Transverse colon (tissue), 4 donors: ENCODE results near the gene SOX1. TPM values are rescaled to one million over a fixed set of nuclear protein-coding genes. Genes with fewer than 3 reads are reported as not detected.

Experiments used
- DNase-seq: peaks from one replicate; pipeline ENCODE4 v3.0.0-alpha.2; 2019
- H3K27ac ChIP-seq, 4 donors: fragments of 200-600 bp; sonication (generic); 2 replicates each; pipeline ENCODE4 v1.5.1; 2016 to 2018; ENCODE audit warnings: inconsistent platforms in 4 of 4
- H3K27me3 ChIP-seq: fragments of 200-600 bp; sonication (generic); 2 replicates; pipeline ENCODE4 v1.5.1; 2017; ENCODE audit warnings: inconsistent platforms
- H3K36me3 ChIP-seq, 4 donors: fragments of 200-600 bp; sonication (generic); 2 replicates each; pipeline ENCODE4 v1.5.1; 2017 to 2019; ENCODE audit warnings: inconsistent platforms in 4 of 4
- H3K4me1 ChIP-seq, 4 donors: fragments of 200-600 bp; sonication (generic); 2 replicates each; pipeline ENCODE4 v1.5.1; 2017 to 2020; ENCODE audit warnings: inconsistent platforms in 4 of 4
- H3K4me3 ChIP-seq, 4 donors: fragments of 200-600 bp; sonication (generic); 1 replicate in 1 of 4; 2 replicates in 3 of 4; pipeline versions ENCODE4 v1.5.1 to v1.6.1; 2017 to 2019; ENCODE audit warnings: inconsistent platforms in 4 of 4
- H3K9me3 ChIP-seq, 2 donors: fragments of 200-600 bp; sonication (generic); 2 replicates each; pipeline ENCODE4 v1.5.1; 2017 to 2019; ENCODE audit warnings: inconsistent platforms in 2 of 2
- EP300 ChIP-seq: sonication (generic); formaldehyde crosslinking; IDR thresholded peaks from one replicate; pipeline ENCODE4 v1.6.1; 2017; ENCODE audit warnings: antibody characterized with exemption, low read depth
- POLR2A ChIP-seq: fragments of 450-650 bp; IDR thresholded peaks from one replicate; pipeline ENCODE4 v1.6.1; 2016; ENCODE audit warnings: antibody characterized with exemption, mild to moderate bottlenecking, moderate library complexity
- POLR2AphosphoS5 ChIP-seq, 3 donors: sonication (generic); formaldehyde crosslinking; IDR thresholded peaks; one replicate each; pipeline ENCODE4 v1.6.1; 2016; ENCODE audit warnings: antibody characterized with exemption in 3 of 3
- WGBS, 2 donors: methylation state at CpG; one replicate each; pipeline ENCODE4 v1.1.5; 2018; ENCODE audit warnings: low coverage in 1 of 2; 5-methylcytosine and 5-hydroxymethylcytosine counted together
- in situ Hi-C, 4 donors: fragments of 200-750 bp; cut with MboI; loops; one replicate each; pipeline versions ENCODE4 v1.15.0 to v1.15.1; 2017; ENCODE audit warnings: low sequenced_read_pairs in 3 of 4, low pct_ligation_motif_present in 1 of 4, low pct_unique_long_range_greater_than_20kb in 1 of 4
- intact Hi-C: fragments of 100-400 bp; cut with DNase I; formaldehyde crosslinking; loops from one replicate; pipeline ENCODE4 v1.15.1; 2023; ENCODE audit warnings: low total_unique reads
- total RNA-seq, 4 donors: library from RNA; depleted of rRNA; stranded (reverse); fragments of >200 nt; gene quantifications; one replicate each; pipeline ENCODE4 v1.1.0, GENCODE V29; 2016
- TF ChIP-seq, protein P1 (sequence below), 5 experiments: fragments of 200-600 bp in 3 of 5; fragments of 450-650 bp in 2 of 5; sonication (generic) in 3 of 5; IDR thresholded peaks; 1 replicate in 2 of 5; 2 replicates in 3 of 5; pipeline ENCODE4 v1.5.1; 2016 to 2017; ENCODE audit warnings: antibody characterized with exemption in 5 of 5, inconsistent platforms in 3 of 5, mild to moderate bottlenecking in 2 of 5, moderate library complexity in 1 of 5

Gene SOX1
- total RNA-seq, result not detected

DNA sequence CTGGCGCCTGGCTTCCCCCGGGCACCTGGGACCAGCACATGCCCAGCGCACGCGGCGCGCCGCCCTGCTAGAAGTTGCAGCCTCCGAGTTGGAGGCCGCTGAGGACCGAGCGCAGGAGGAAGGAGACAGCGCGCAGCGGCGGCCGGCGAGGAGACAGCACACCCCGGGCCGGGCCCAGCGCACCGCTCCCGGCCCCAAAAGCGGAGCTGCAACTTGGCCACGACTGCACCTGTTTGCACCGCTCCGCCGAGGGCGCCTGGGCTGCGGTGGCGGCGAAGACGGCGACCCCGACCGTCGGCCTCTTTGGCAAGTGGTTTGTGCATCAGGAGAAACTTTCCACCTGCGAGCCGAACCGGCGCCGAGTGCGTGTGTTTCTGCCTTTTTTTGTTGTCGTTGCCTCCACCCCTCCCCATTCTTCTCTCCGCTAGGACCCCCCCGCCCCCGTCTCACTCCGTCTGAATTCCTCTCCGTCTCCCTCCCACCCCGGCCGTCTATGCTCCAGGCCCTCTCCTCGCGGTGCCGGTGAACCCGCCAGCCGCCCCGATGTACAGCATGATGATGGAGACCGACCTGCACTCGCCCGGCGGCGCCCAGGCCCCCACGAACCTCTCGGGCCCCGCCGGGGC is at the start of gene SOX1:
SOX1 (plus strand) TSS at position 34 of the 626 bp plus-strand sequence; CDS start at position 544, 510 bp downstream.
- in situ Hi-C loops (no loop called here), intact Hi-C loops (no loop called here)
- TF ChIP-seq, protein P1, sequence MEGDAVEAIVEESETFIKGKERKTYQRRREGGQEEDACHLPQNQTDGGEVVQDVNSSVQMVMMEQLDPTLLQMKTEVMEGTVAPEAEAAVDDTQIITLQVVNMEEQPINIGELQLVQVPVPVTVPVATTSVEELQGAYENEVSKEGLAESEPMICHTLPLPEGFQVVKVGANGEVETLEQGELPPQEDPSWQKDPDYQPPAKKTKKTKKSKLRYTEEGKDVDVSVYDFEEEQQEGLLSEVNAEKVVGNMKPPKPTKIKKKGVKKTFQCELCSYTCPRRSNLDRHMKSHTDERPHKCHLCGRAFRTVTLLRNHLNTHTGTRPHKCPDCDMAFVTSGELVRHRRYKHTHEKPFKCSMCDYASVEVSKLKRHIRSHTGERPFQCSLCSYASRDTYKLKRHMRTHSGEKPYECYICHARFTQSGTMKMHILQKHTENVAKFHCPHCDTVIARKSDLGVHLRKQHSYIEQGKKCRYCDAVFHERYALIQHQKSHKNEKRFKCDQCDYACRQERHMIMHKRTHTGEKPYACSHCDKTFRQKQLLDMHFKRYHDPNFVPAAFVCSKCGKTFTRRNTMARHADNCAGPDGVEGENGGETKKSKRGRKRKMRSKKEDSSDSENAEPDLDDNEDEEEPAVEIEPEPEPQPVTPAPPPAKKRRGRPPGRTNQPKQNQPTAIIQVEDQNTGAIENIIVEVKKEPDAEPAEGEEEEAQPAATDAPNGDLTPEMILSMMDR (IDR thresholded peaks at IDR 0.05), result no peak
- H3K4me3 ChIP-seq, result peak within 1 kb of the TSS in 3 of 4 donors; percentile 10 to 41 (median 20)
- H3K9me3 ChIP-seq, result no peaks in the 10 kb centered on the region
- 10 to 12% methylated on average over 2 to 27 of the region's 66 CpGs for WGBS, 2 donors
- DNase-seq, result no peak
- peaks cover 0 to 37% (median 7%) of the 10 kb centered on the region in 4 donors for H3K4me1 ChIP-seq
- no peaks in the 10 kb centered on the region for H3K36me3 ChIP-seq
- no peak within 1 kb of the TSS for H3K27ac ChIP-seq
- H3K27me3 ChIP-seq, result peaks cover 96% of the 10 kb centered on the region

- Histone ChIP-seq H3K27me3 (peaks cover 6% of the 10 kb centered on the region), H3K4me1 (no peaks in the 10 kb centered on the region), H3K9me3 (no peaks in the 10 kb centered on the region), H3K4me3 (no peak overlapping the region), H3K36me3 (no peaks in the 10 kb centered on the region), H3K27ac (no peak overlapping the region)
- 84 to 94% methylated on average over 3 to 11 of the region's 11 CpGs for WGBS, 2 donors
- TF ChIP-seq EP300 (no peak), POLR2AphosphoS5 (IDR thresholded peaks at IDR 0.05) (no peak), POLR2A (no peak)
- TF ChIP-seq, protein P1 (IDR thresholded peaks at IDR 0.05), result no peak
- DNase-seq, result no peak
- in situ Hi-C loops (no loop called here), intact Hi-C loops (no loop called here)
Measured at GRCh38 chr13:112024577-112024976, 42.4 kb upstream of the SOX1 start.

- in situ Hi-C loops, result no loop called here
- Histone ChIP-seq H3K36me3 (no peaks in the 10 kb centered on the region), H3K9me3 (no peaks in the 10 kb centered on the region), H3K27ac (no peak overlapping the region), H3K27me3 (peaks cover 6% of the 10 kb centered on the region), H3K4me3 (no peak overlapping the region), H3K4me1 (no peaks in the 10 kb centered on the region)
- intact Hi-C loops, result no loop called here
- DNase-seq, result no peak
- 80% methylated on average over 11 of the region's 11 CpGs; no CpG with 5 or more reads in 1 of the 2 donors for WGBS, 2 donors
- TF ChIP-seq POLR2A (no peak), POLR2AphosphoS5 (IDR thresholded peaks at IDR 0.05) (no peak), EP300 (no peak)
- TF ChIP-seq, protein P1 (IDR thresholded peaks at IDR 0.05), result no peak
Measured at GRCh38 chr13:112027250-112027649, 39.7 kb upstream of the SOX1 start.

DNA sequence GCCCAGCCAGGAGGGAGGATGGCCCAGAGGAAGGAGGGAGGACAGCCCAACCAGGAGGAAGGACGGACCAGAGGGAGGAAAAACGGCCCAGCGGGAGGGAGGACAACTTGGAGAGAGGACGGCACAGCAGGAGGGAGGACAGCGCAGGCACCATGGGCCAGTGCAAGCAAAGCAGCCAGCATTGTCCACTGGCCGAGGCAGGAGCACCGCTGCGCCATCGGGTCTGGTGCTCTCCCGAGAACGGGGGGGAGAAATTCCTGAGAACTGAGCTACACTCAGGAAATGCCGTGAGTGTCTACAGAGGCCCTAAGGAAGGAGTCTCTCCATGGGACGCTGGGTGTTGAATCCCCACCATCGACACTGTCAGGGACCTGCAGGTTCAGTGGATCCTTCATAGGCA is 38.5 kb upstream of the SOX1 start:
- Histone ChIP-seq H3K4me1 (no peaks in the 10 kb centered on the region), H3K27me3 (peaks cover 6% of the 10 kb centered on the region), H3K4me3 (no peak overlapping the region), H3K27ac (no peak overlapping the region), H3K36me3 (no peaks in the 10 kb centered on the region), H3K9me3 (no peaks in the 10 kb centered on the region)
- WGBS, 2 donors, result 80 to 86% methylated on average over 1 to 14 of the region's 14 CpGs
- TF ChIP-seq POLR2A (no peak), POLR2AphosphoS5 (IDR thresholded peaks at IDR 0.05) (no peak), EP300 (no peak)
- TF ChIP-seq, protein P1 (IDR thresholded peaks at IDR 0.05), result no peak
- intact Hi-C loops, result no loop called here
- in situ Hi-C loops, result no loop called here
- DNase-seq, result no peak
